SU-DHL-6 (cell line): Measurements from ENCODE around the gene MYBPC3.
"Not testable (repeated sequence)": the region's sequence is repeated elsewhere in the genome, so short reads cannot be mapped to it uniquely, and the experiment has no call there.

Source experiments
- H2AFZ ChIP-seq: fragments of 200-600 bp; sonication (generic); 2 replicates; pipeline ENCODE4 v1.6.1; 2014; ENCODE audit warnings: low read depth, mild to moderate bottlenecking, moderate library complexity, mixed read lengths, antibody characterized with exemption, low read length; ENCODE audit not compliant: severe bottlenecking
- H3F3A ChIP-seq: fragments of 200-600 bp; shearing (Covaris generic); 2 replicates; pipeline ENCODE4 v1.6.0; 2016; ENCODE audit warnings: antibody characterized with exemption, mild to moderate bottlenecking; ENCODE audit not compliant: insufficient read depth
- H3K27ac ChIP-seq: fragments of 200-600 bp; sonication (generic); 2 replicates; pipeline ENCODE4 v1.5.1; 2016; ENCODE audit warnings: low read depth, mild to moderate bottlenecking, low read length, moderate library complexity, mixed read lengths
- H3K27me3 ChIP-seq: fragments of 200-600 bp; sonication (generic), shearing (Covaris generic); 2 replicates; pipeline ENCODE4 v1.6.0; 2014; ENCODE audit warnings: mild to moderate bottlenecking, low read length
- H3K36me3 ChIP-seq: fragments of 200-600 bp; sonication (generic); 2 replicates; pipeline ENCODE4 v1.6.1; 2014; ENCODE audit warnings: mild to moderate bottlenecking, low read length, mixed read lengths
- H3K4me2 ChIP-seq: fragments of 300-600, 200-600 bp; shearing (Covaris generic), sonication (generic); 2 replicates; pipeline ENCODE4 v1.6.0; 2014; ENCODE audit warnings: low read length, low read depth, mild to moderate bottlenecking; ENCODE audit not compliant: poor library complexity, severe bottlenecking
- H3K4me3 ChIP-seq: fragments of 200-600 bp; sonication (generic); 2 replicates; pipeline ENCODE4 v1.5.1; 2014; ENCODE audit warnings: antibody characterized with exemption, low read length, mild to moderate bottlenecking, mixed read lengths; ENCODE audit not compliant: insufficient read depth, poor library complexity, severe bottlenecking
- H3K79me2 ChIP-seq: fragments of 200-600 bp; sonication (generic); 2 replicates; pipeline ENCODE4 v1.6.1; 2014; ENCODE audit warnings: mild to moderate bottlenecking, low read length, moderate library complexity; ENCODE audit not compliant: insufficient read depth
- H3K9ac ChIP-seq: fragments of 200-600 bp; sonication (generic); 2 replicates; pipeline ENCODE4 v1.7.0; 2014; ENCODE audit warnings: mild to moderate bottlenecking, low read length
- H3K9me2 ChIP-seq: fragments of 200-600 bp; sonication (generic); replicated peaks from 2 replicates; pipeline ENCODE4 v1.6.1; 2014; ENCODE audit warnings: low read length; ENCODE audit not compliant: insufficient read depth
- H3K9me3 ChIP-seq: fragments of 200-600 bp; sonication (generic); 2 replicates; pipeline ENCODE4 v1.6.1; 2014; ENCODE audit warnings: low read length, mixed read lengths; ENCODE audit not compliant: insufficient read depth
- H4K20me1 ChIP-seq: fragments of 200-600 bp; sonication (generic); 2 replicates; pipeline ENCODE4 v1.6.1; 2014; ENCODE audit warnings: low read depth, mild to moderate bottlenecking, antibody characterized with exemption, low read length, moderate library complexity, mixed read lengths
- EZH2phosphoT487 ChIP-seq: fragments of 200-600 bp; sonication (generic), shearing (Covaris generic); conservative IDR thresholded peaks from 2 replicates; pipeline ENCODE4 v1.6.1; 2018; ENCODE audit warnings: mild to moderate bottlenecking, antibody characterized with exemption, low read length, moderate library complexity, mixed read lengths
- TF ChIP-seq, protein P1 (sequence below): fragments of 200-600 bp; sonication (generic); IDR thresholded peaks from one replicate; pipeline ENCODE4 v1.5.1; 2017; ENCODE audit warnings: antibody characterized with exemption, mild to moderate bottlenecking, low read length, moderate library complexity; ENCODE audit not compliant: insufficient read depth, poor library complexity, severe bottlenecking

MYBPC3 gene

GRCh38 chr11:47337229-47337924 is 15.1 kb downstream of the MYBPC3 start:
- Histone ChIP-seq H3F3A (no peaks in the 10 kb centered on the region), H3K27ac (no peak overlapping the region), H3K4me3 (no peak overlapping the region), H2AFZ (no peak overlapping the region), H3K4me2 (no peak overlapping the region), H3K79me2 (no peaks in the 10 kb centered on the region), H3K9me3 (no peaks in the 10 kb centered on the region), H3K9me2 (no peaks in the 10 kb centered on the region), H4K20me1 (no peaks in the 10 kb centered on the region), H3K36me3 (no peaks in the 10 kb centered on the region), H3K27me3 (no peaks in the 10 kb centered on the region), H3K9ac (no peak overlapping the region)
- TF ChIP-seq, protein P1, sequence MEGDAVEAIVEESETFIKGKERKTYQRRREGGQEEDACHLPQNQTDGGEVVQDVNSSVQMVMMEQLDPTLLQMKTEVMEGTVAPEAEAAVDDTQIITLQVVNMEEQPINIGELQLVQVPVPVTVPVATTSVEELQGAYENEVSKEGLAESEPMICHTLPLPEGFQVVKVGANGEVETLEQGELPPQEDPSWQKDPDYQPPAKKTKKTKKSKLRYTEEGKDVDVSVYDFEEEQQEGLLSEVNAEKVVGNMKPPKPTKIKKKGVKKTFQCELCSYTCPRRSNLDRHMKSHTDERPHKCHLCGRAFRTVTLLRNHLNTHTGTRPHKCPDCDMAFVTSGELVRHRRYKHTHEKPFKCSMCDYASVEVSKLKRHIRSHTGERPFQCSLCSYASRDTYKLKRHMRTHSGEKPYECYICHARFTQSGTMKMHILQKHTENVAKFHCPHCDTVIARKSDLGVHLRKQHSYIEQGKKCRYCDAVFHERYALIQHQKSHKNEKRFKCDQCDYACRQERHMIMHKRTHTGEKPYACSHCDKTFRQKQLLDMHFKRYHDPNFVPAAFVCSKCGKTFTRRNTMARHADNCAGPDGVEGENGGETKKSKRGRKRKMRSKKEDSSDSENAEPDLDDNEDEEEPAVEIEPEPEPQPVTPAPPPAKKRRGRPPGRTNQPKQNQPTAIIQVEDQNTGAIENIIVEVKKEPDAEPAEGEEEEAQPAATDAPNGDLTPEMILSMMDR = no peak
- TF ChIP-seq EZH2phosphoT487 = no peak

GRCh38 chr11:47336595-47336994 is 15.9 kb downstream of the MYBPC3 start:
- Histone ChIP-seq H3K9ac (no peak overlapping the region), H3K27me3 (no peaks in the 10 kb centered on the region), H3K9me3 (no peaks in the 10 kb centered on the region), H3K27ac (no peak overlapping the region), H3K4me2 (no peak overlapping the region), H3K79me2 (no peaks in the 10 kb centered on the region), H4K20me1 (no peaks in the 10 kb centered on the region), H3K9me2 (no peaks in the 10 kb centered on the region), H2AFZ (no peak overlapping the region), H3K4me3 (no peak overlapping the region), H3F3A (no peaks in the 10 kb centered on the region), H3K36me3 (no peaks in the 10 kb centered on the region)
- TF ChIP-seq, protein P1 = no peak
- no peak for TF ChIP-seq EZH2phosphoT487

- H3K36me3 ChIP-seq = no peaks in the 10 kb centered on the region
- H2AFZ ChIP-seq = no peak overlapping the region
- no peak overlapping the region for H3K4me2 ChIP-seq
- no peaks in the 10 kb centered on the region for H4K20me1 ChIP-seq
- H3K27me3 ChIP-seq = no peaks in the 10 kb centered on the region
- H3K79me2 ChIP-seq = no peaks in the 10 kb centered on the region
- H3K27ac ChIP-seq = no peak overlapping the region
- H3K4me3 ChIP-seq = no peak overlapping the region
- no peak for TF ChIP-seq EZH2phosphoT487
- TF ChIP-seq, protein P1 = no peak
- H3F3A ChIP-seq = no peaks in the 10 kb centered on the region
- H3K9ac ChIP-seq = no peak overlapping the region
- no peaks in the 10 kb centered on the region for H3K9me3 ChIP-seq
- H3K9me2 ChIP-seq = no peaks in the 10 kb centered on the region
Measured at GRCh38 chr11:47335733-47336132, 16.8 kb downstream of the MYBPC3 start.

DNA sequence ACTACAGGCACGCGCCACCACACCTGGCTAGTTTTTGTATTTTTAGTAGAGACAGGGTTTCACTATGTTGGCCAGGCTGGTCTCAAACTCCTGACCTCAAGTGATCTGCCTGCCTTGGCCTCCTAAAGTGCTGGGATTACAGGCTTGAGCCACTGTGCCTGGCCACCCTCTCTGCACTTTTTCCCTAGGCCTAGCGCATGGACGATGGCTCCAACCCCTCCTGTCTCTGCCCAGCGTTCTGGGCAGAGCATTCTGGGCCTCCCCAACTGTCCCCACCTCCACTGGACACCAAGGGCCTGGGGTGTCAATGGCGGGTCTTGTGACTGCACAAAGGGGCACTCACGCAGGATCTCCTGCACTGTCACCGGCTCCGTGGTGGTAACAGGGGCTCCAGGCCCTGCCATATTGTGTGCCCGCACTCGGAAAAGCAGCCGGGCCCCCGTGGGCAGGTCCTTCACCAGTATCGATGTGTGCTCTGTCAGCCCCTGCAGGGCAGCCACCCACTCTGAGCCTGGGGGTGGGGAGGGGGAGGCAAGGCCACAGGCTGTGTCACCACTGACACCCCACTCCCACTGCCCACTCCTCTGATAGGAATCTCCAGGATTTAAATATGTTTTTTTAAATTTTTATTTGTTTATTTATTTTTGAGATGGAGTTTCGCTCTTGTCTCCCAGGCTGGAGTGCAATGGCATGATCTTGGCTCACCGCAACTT is 17.6 kb downstream of the MYBPC3 start:
- H3K27ac ChIP-seq, H3K27me3 ChIP-seq, H3K79me2 ChIP-seq, H3K9ac ChIP-seq, H3K36me3 ChIP-seq, H3K9me2 ChIP-seq, H3K4me2 ChIP-seq, H3K9me3 ChIP-seq, H3F3A ChIP-seq, H3K4me3 ChIP-seq, H4K20me1 ChIP-seq, H2AFZ ChIP-seq: not testable (repeated sequence)
